HG02763 (cell line): ENCODE measurements around the gene KCNK5.

Experiments
- ATAC-seq: cut with Tn5 transposase; IDR thresholded peaks from one replicate; pipeline ENCODE4 v1.9.1; 2021; ENCODE audit warnings: mild to moderate bottlenecking, moderate library complexity; ENCODE audit not compliant: unreplicated experiment

Gene KCNK5

GRCh38 chr6:39243809-39244208 lies 14.5 kb upstream of the KCNK5 start:
- no peak for ATAC-seq

- no peak for ATAC-seq
Observed at GRCh38 chr6:39240155-39240757, 11.0 kb upstream of the KCNK5 start.

- ATAC-seq: no peak
Observed at GRCh38 chr6:39239527-39240154, 10.4 kb upstream of the KCNK5 start.

- no peak for ATAC-seq
Observed at GRCh38 chr6:39236742-39237141, 7.5 kb upstream of the KCNK5 start.

- no peak for ATAC-seq
Observed at GRCh38 chr6:39233333-39233732, 4.1 kb upstream of the KCNK5 start.

- ATAC-seq: no peak
Observed at GRCh38 chr6:39231521-39232243, 2.4 kb upstream of the KCNK5 start.

GRCh38 chr6:39230654-39231035 lies 1.4 kb upstream of the KCNK5 start:
- ATAC-seq: no peak

- no peak for ATAC-seq
Observed at GRCh38 chr6:39228111-39228971, 934 bp downstream of the KCNK5 start.

- no peak for ATAC-seq
Observed at GRCh38 chr6:39227476-39227875, 1.8 kb downstream of the KCNK5 start.

GRCh38 chr6:39226639-39227329 lies 2.5 kb downstream of the KCNK5 start:
- ATAC-seq: no peak

GRCh38 chr6:39225946-39226437 lies 3.3 kb downstream of the KCNK5 start:
- ATAC-seq: no peak

GRCh38 chr6:39225543-39225942 lies 3.7 kb downstream of the KCNK5 start:
- no peak for ATAC-seq

- ATAC-seq: no peak
Observed at GRCh38 chr6:39224523-39225182, 4.6 kb downstream of the KCNK5 start.

GRCh38 chr6:39224011-39224410 lies 5.3 kb downstream of the KCNK5 start:
- ATAC-seq: no peak

- ATAC-seq: no peak
Observed at GRCh38 chr6:39223555-39223954, 5.7 kb downstream of the KCNK5 start.

GRCh38 chr6:39223061-39223460 lies 6.2 kb downstream of the KCNK5 start:
- no peak for ATAC-seq

- ATAC-seq: no peak
Observed at GRCh38 chr6:39221779-39222641, 7.3 kb downstream of the KCNK5 start.

- ATAC-seq: no peak
Observed at GRCh38 chr6:39221115-39221514, 8.2 kb downstream of the KCNK5 start.
